Skeletal muscle satellite cell (primary cell): Measurements from ENCODE around the gene RGS10.
"Not testable (repeated sequence)": the region's sequence is repeated elsewhere in the genome, so short reads cannot be mapped to it uniquely, and the experiment has no call there.

Experiments
- H3K27me3 ChIP-seq: 2 replicates; pipeline ENCODE4 v1.7.0; 2013; ENCODE audit warnings: low read length; ENCODE audit not compliant: control insufficient read depth, insufficient read depth
- H3K36me3 ChIP-seq: 2 replicates; pipeline ENCODE4 v1.7.0; 2013; ENCODE audit warnings: mild to moderate bottlenecking, control low read depth, low read length; ENCODE audit not compliant: insufficient read depth
- H3K4me1 ChIP-seq: 2 replicates; pipeline ENCODE4 v1.7.0; 2013; ENCODE audit warnings: low read length; ENCODE audit not compliant: control insufficient read depth, insufficient read depth
- H3K4me2 ChIP-seq: 2 replicates; pipeline ENCODE4 v1.7.0; 2013; ENCODE audit warnings: mild to moderate bottlenecking, low read length
- H3K4me3 ChIP-seq: 2 replicates; pipeline ENCODE4 v1.7.0; 2013; ENCODE audit warnings: low read length
- H3K9ac ChIP-seq: 2 replicates; pipeline ENCODE4 v1.7.0; 2013; ENCODE audit warnings: mild to moderate bottlenecking, low read depth, low read length, moderate library complexity
- H3K9me3 ChIP-seq: replicated peaks from 2 replicates; pipeline ENCODE4 v1.7.0; 2013; ENCODE audit warnings: mild to moderate bottlenecking, control low read depth, low read length

RGS10 gene

DNA sequence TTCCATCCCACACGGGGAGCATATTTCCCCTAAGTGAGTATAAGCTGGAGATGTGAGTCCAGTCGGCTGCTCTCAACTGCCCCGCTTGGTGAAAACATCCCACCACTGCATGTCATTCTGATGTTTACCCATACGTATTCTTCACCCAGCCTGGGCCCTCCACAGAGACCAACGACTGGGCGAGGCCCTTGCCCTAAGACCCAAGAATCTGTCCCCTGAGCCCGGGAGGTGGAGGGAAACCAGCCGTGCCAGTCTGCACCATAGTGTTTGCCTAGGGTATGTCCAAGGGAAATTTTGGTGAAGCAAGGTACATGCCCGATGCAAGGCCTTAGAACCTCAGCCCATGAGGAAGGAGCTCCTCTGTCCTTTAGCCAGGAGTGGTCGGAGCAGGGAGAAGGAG lies 67.9 kb downstream of the RGS10 start:
- H3K9me3 ChIP-seq: no peaks in the 10 kb centered on the region
- H3K36me3 ChIP-seq: no peaks in the 10 kb centered on the region
- no peak overlapping the region for H3K4me3 ChIP-seq
- no peaks in the 10 kb centered on the region for H3K4me1 ChIP-seq
- no peak overlapping the region for H3K9ac ChIP-seq
- H3K4me2 ChIP-seq: no peak overlapping the region
- peaks cover 83% of the 10 kb centered on the region for H3K27me3 ChIP-seq

DNA sequence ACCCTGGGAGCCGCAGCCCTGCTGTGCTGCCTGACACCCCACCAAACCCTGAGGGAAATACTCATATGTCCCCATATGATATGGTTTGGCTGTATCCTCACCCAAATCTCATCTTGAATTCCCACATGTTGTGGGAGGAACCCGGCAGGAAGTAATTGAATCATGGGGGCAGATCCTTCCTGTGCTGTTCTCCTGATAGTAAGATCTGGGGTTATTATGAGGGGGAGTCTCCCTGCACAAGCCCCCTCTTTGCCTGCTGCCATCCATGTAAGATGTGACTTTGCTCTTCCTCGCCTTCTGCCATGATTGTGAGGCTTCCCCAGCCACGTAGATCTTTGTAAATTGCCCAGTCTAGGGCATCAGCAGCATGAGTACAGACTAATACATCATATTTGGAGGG lies 68.7 kb downstream of the RGS10 start:
- Histone ChIP-seq H3K36me3 (no peaks in the 10 kb centered on the region), H3K9ac (no peak overlapping the region), H3K4me1 (no peaks in the 10 kb centered on the region), H3K4me2 (no peak overlapping the region), H3K4me3 (no peak overlapping the region), H3K27me3 (peaks cover 75% of the 10 kb centered on the region), H3K9me3 (no peaks in the 10 kb centered on the region)

DNA sequence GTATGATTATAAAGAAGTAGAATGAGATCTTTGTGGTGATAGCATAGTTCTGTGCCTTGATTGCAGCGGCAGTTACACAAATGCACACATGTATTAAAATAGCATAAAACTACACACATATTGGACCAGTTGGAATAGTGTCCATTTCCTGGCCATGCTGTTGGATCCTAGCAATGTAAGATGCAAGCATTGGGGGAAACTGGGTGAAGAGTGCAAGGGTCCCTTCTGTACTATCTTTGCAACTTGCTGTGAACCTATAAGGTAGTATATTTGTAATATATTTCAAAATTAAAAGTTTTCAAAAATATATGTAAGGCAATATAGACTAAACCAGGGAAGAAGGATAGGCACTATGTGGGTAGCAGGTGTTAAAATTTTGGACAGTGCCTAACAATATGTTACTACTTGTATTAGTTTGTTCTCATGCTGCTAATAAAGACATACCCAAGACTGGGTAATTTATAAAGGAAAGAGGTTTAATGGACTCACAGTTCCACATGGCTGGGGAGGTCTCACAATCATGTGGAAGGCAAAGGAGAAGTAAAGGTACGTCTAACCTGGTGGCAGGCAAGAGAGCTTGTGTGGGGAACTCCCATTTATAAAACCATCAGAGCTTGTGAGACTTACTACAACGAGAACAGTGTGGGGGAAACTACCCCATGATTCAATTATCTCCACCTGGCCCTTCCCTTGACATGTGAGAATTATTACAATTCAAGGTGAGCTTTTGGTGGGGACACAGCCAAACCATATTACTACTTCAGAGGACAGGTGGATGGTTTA lies 71.4 kb downstream of the RGS10 start:
- no peak overlapping the region for H3K9ac ChIP-seq
- H3K27me3 ChIP-seq: peaks cover 57% of the 10 kb centered on the region
- no peak overlapping the region for H3K4me2 ChIP-seq
- H3K36me3 ChIP-seq: no peaks in the 10 kb centered on the region
- H3K9me3 ChIP-seq: no peaks in the 10 kb centered on the region
- H3K4me3 ChIP-seq: no peak overlapping the region
- H3K4me1 ChIP-seq: no peaks in the 10 kb centered on the region

- Histone ChIP-seq H3K4me3 (no peak overlapping the region), H3K4me2 (no peak overlapping the region), H3K36me3 (no peaks in the 10 kb centered on the region), H3K9ac (no peak overlapping the region), H3K9me3 (no peaks in the 10 kb centered on the region), H3K27me3 (peaks cover 59% of the 10 kb centered on the region), H3K4me1 (no peaks in the 10 kb centered on the region)
Measured at GRCh38 chr10:119469846-119470245, 72.7 kb downstream of the RGS10 start.

- Histone ChIP-seq H3K4me3 (no peak overlapping the region), H3K27me3 (peaks cover 58% of the 10 kb centered on the region)
Measured at GRCh38 chr10:119469325-119469707, 73.2 kb downstream of the RGS10 start.

DNA sequence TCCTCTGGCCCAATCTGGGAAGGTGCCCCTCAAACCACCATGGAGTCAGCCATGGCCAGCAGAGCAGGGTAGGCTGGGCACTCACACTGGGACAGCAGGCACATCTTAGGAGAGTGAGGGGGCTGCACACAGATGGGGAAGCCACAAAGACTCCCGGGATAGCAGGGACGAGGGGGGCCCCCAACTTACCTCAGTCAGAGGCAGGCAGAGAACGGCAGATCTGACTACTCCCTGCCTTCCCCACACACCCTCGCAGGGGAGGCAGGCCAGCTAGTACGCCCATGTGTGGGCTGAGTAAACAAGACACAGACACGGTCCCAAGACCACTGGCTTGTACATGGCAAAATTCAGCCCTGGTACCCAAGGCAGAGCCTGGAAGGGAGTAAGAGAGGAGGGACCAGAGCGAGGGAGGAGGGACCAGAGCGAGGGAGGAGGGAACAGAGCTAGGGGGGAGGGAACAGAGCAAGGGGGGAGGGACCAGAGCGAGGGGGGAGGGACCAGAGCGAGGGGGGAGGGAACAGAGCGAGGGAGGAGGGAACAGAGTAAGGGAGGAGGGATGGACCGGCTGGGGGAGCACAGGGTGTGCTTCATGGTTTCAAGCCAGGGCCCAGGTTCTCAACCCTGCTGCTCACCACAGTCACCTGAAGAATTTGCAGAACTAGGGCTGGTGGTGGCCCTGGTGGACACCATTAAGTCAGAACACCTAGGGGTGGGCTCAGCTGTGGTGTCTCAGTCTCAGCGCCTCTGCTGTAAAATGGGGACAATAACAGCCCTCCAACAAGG lies 73.8 kb downstream of the RGS10 start:
- no peak overlapping the region for H3K4me2 ChIP-seq

More at GRCh38 chr10:119469325-119469707, 73.2 kb downstream of the RGS10 start:
- Histone ChIP-seq H3K9ac (no peak overlapping the region), H3K4me1 (no peaks in the 10 kb centered on the region), H3K9me3 (no peaks in the 10 kb centered on the region), H3K4me2 (no peak overlapping the region), H3K36me3 (no peaks in the 10 kb centered on the region)

GRCh38 chr10:119466655-119467054 lies 75.9 kb downstream of the RGS10 start:
- H3K27me3 ChIP-seq: peaks cover 59% of the 10 kb centered on the region
- H3K4me3 ChIP-seq: no peak overlapping the region
- H3K36me3 ChIP-seq: no peaks in the 10 kb centered on the region
- H3K9ac ChIP-seq: no peak overlapping the region
- no peaks in the 10 kb centered on the region for H3K9me3 ChIP-seq
- H3K4me1 ChIP-seq: no peaks in the 10 kb centered on the region
- H3K4me2 ChIP-seq: no peak overlapping the region

More for the DNA sequence above, 73.8 kb downstream of the RGS10 start:
- no peaks in the 10 kb centered on the region for H3K9me3 ChIP-seq
- H3K27me3 ChIP-seq: peaks cover 56% of the 10 kb centered on the region
- no peak overlapping the region for H3K4me3 ChIP-seq
- no peaks in the 10 kb centered on the region for H3K36me3 ChIP-seq
- H3K4me1 ChIP-seq: no peaks in the 10 kb centered on the region
- no peak overlapping the region for H3K9ac ChIP-seq

DNA sequence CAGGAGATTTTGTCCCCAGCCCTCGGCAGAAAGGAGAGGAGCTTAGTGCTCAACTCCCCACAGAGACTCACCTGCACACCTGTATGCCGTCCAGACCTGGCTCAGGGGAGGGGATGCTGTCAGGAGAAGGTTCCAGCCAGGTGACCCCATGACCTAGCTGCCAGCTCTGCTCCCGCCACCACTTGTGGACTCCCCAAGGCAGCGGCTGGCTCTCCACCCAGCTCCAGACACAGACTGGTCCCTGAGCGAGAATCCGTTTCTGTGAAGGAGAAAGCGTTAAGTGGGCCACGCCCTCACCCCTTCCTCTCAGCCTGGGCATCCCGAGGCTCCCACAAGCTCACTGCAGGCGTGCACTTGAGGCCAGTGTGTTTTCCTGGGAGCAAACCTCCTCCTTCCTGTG lies 76.4 kb downstream of the RGS10 start:
- Histone ChIP-seq H3K36me3 (no peaks in the 10 kb centered on the region), H3K4me3 (no peak overlapping the region), H3K9ac (no peak overlapping the region), H3K4me2 (no peak overlapping the region), H3K27me3 (peaks cover 62% of the 10 kb centered on the region), H3K9me3 (no peaks in the 10 kb centered on the region), H3K4me1 (no peaks in the 10 kb centered on the region)

GRCh38 chr10:119465085-119465484 lies 77.4 kb downstream of the RGS10 start:
- no peaks in the 10 kb centered on the region for H3K36me3 ChIP-seq
- peaks cover 55% of the 10 kb centered on the region for H3K27me3 ChIP-seq
- no peak overlapping the region for H3K4me2 ChIP-seq

DNA sequence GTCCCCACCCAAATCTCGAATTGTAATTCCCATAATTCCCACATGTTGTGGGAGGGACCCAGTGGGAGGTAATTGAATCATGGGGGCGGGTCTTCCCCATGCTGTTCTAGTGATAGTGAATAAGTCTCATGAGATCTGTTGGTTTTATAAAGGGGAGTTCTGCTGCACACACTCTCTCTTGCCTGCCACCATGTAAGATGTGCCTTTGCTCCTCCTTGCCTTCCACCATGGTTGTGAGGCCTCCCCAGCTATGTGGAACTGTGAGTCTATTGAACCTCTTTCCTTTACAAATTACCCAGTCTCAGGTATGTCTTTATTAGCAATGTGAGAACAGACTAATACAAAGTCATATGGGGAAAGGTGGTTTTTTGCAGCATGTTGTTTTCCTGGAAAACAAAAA lies 79.3 kb downstream of the RGS10 start:
- not testable (repeated sequence) for H3K36me3 ChIP-seq, H3K4me2 ChIP-seq, H3K9ac ChIP-seq, H3K4me1 ChIP-seq, H3K4me3 ChIP-seq, H3K9me3 ChIP-seq
- peaks cover 55% of the 10 kb centered on the region for H3K27me3 ChIP-seq

More at GRCh38 chr10:119465085-119465484, 77.4 kb downstream of the RGS10 start:
- Histone ChIP-seq H3K4me1 (no peaks in the 10 kb centered on the region), H3K9me3 (no peaks in the 10 kb centered on the region), H3K4me3 (no peak overlapping the region), H3K9ac (no peak overlapping the region)

DNA sequence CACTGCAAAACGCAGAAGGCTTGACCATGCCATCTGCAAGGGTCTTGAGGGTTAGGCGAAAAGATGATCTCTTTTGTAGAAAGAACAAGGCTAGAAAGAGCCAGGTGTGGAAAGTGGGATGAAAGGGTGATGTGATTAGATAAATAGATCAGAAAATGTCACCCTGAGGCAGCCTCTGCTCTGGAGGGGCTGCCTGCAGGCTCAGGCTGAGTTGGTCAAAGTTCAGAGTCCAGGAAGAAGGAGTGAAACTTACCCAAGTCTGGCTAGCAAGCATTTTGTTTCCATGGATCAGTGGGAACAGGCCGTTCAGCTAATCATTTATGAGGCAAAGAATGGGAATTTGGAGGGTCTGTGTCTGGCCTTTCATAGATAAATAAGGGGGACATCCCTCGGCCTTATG lies 79.7 kb downstream of the RGS10 start:
- Histone ChIP-seq H3K4me2 (no peak overlapping the region), H3K27me3 (peaks cover 55% of the 10 kb centered on the region), H3K4me3 (no peak overlapping the region), H3K9ac (no peak overlapping the region), H3K36me3 (no peaks in the 10 kb centered on the region), H3K4me1 (no peaks in the 10 kb centered on the region), H3K9me3 (no peaks in the 10 kb centered on the region)
